Loucy (cell line): ENCODE results near the gene STAT5B.

Experiments used
- CTCF ChIP-seq: fragments of 200-600 bp; sonication (generic); conservative IDR thresholded peaks from 2 replicates; pipeline ENCODE4 v1.5.1; 2014; ENCODE audit warnings: mild to moderate bottlenecking, antibody characterized with exemption, low read length
- EZH2phosphoT487 ChIP-seq: fragments of 200-600 bp; IDR thresholded peaks from 2 replicates; pipeline ENCODE4 v1.6.1; 2018; ENCODE audit warnings: antibody characterized with exemption, mild to moderate bottlenecking, moderate library complexity, borderline replicate concordance

GRCh38 chr17:42287305-42287976, 11.2 kb upstream of the STAT5B start:
- TF ChIP-seq CTCF, result no peak
- no peak for TF ChIP-seq EZH2phosphoT487
